Mammary epithelial cell (primary cell): ENCODE results near the gene C14orf119.

ENCODE experiments used
- CTCF ChIP-seq, 2 donors: IDR thresholded peaks in 1 of 2; conservative IDR thresholded peaks in 1 of 2; 2 replicates each; pipeline ENCODE4 v1.5.1; 2011 to 2012; ENCODE audit warnings: inconsistent platforms in 2 of 2, low read length in 2 of 2, mild to moderate bottlenecking in 2 of 2, control low read depth in 1 of 2, low read depth in 1 of 2; ENCODE audit not compliant: insufficient read depth in 1 of 2; ENCODE audit errors: extremely low read depth in 1 of 2
- EZH2 ChIP-seq: IDR thresholded peaks from 2 replicates; pipeline ENCODE4 v1.6.1; 2012; ENCODE audit warnings: low read length, inconsistent platforms, borderline replicate concordance

- TF ChIP-seq CTCF (conservative IDR thresholded peaks at IDR 0.05 in 1 of 2, IDR thresholded peaks at IDR 0.05 in 1 of 2; ENCODE audit: extremely low read depth in 1 of 2, insufficient read depth in 1 of 2, low read depth in 1 of 2, low read length in 2 of 2): no peak
- no peak for TF ChIP-seq EZH2
Observed at GRCh38 chr14:23094666-23095195, 574 bp upstream of the C14orf119 start, which contains the start of gene ACIN1.
